ENCODE measurements around the gene EP400.

EP400 gene

GRCh38 chr12:131930510-131930909, 19.2 kb upstream of the EP400 start:
- Histone ChIP-seq H3K4me3 (ENCODE audit: insufficient read depth, low read length, poor library complexity, severe bottlenecking) (peak overlapping the region; percentile 68), H3K9me2 (replicated peaks; ENCODE audit: insufficient read depth, low read length) (no peaks in the 10 kb centered on the region), H3K36me3 (ENCODE audit: low read length) (peaks cover 16% of the 10 kb centered on the region; the same call in 1 of the 2 replicates), H4K20me1 (ENCODE audit: low read depth, low read length) (no peaks in the 10 kb centered on the region; the same call in 1 of the 2 replicates), H3K27ac (ENCODE audit: low read depth, low read length) (peak overlapping the region; percentile 19), H3K27me3 (ENCODE audit: low read length) (no peaks in the 10 kb centered on the region), H3K4me2 (ENCODE audit: low read depth, low read length, poor library complexity, severe bottlenecking) (peak overlapping the region; percentile 85), H3K9me3 (ENCODE audit: insufficient read depth, low read length) (no peaks in the 10 kb centered on the region), H2AFZ (ENCODE audit: low read depth, low read length, severe bottlenecking) (no peak overlapping the region), H3K9ac (ENCODE audit: low read length) (peak overlapping the region; percentile 79), H3F3A (ENCODE audit: insufficient read depth) (no peaks in the 10 kb centered on the region), H3K79me2 (ENCODE audit: insufficient read depth, low read length) (peaks cover 20% of the 10 kb centered on the region)
- TF ChIP-seq EZH2phosphoT487 (conservative IDR thresholded peaks at IDR 0.05; ENCODE audit: low read length) (no peak), CTCF (IDR thresholded peaks at IDR 0.05; ENCODE audit: insufficient read depth, low read length, poor library complexity, severe bottlenecking) (no peak)

- no peaks in the 10 kb centered on the region for H3F3A ChIP-seq (ENCODE audit: insufficient read depth)
- TF ChIP-seq CTCF (IDR thresholded peaks at IDR 0.05; ENCODE audit: insufficient read depth, low read length, poor library complexity, severe bottlenecking) (no peak), EZH2phosphoT487 (conservative IDR thresholded peaks at IDR 0.05; ENCODE audit: low read length) (no peak)
- no peak overlapping the region for H3K9ac ChIP-seq (ENCODE audit: low read length)
- no peaks in the 10 kb centered on the region for H3K9me3 ChIP-seq (ENCODE audit: insufficient read depth, low read length)
- no peaks in the 10 kb centered on the region for H3K9me2 ChIP-seq (replicated peaks; ENCODE audit: insufficient read depth, low read length)
- H3K36me3 ChIP-seq (ENCODE audit: low read length) = peaks cover 16% of the 10 kb centered on the region; the same call in 1 of the 2 replicates
- no peaks in the 10 kb centered on the region for H3K27me3 ChIP-seq (ENCODE audit: low read length)
- H3K4me2 ChIP-seq (ENCODE audit: low read depth, low read length, poor library complexity, severe bottlenecking) = no peak overlapping the region
- H4K20me1 ChIP-seq (ENCODE audit: low read depth, low read length) = no peaks in the 10 kb centered on the region; the same call in 1 of the 2 replicates
- peaks cover 20% of the 10 kb centered on the region for H3K79me2 ChIP-seq (ENCODE audit: insufficient read depth, low read length)
- H3K4me3 ChIP-seq (ENCODE audit: insufficient read depth, low read length, poor library complexity, severe bottlenecking) = no peak overlapping the region
- H3K27ac ChIP-seq (ENCODE audit: low read depth, low read length) = no peak overlapping the region
- no peak overlapping the region for H2AFZ ChIP-seq (ENCODE audit: low read depth, low read length, severe bottlenecking)
Observed at GRCh38 chr12:131933387-131933786, 16.4 kb upstream of the EP400 start.

- Histone ChIP-seq H3K4me3 (ENCODE audit: insufficient read depth, low read length, poor library complexity, severe bottlenecking) (no peak overlapping the region), H3K27ac (ENCODE audit: low read depth, low read length) (no peak overlapping the region), H3K27me3 (ENCODE audit: low read length) (no peaks in the 10 kb centered on the region), H2AFZ (ENCODE audit: low read depth, low read length, severe bottlenecking) (no peak overlapping the region), H4K20me1 (ENCODE audit: low read depth, low read length) (no peaks in the 10 kb centered on the region; the same call in 1 of the 2 replicates), H3K79me2 (ENCODE audit: insufficient read depth, low read length) (peaks cover 16% of the 10 kb centered on the region), H3K4me2 (ENCODE audit: low read depth, low read length, poor library complexity, severe bottlenecking) (no peak overlapping the region), H3K36me3 (ENCODE audit: low read length) (peaks cover 16% of the 10 kb centered on the region; the same call in 1 of the 2 replicates), H3K9me2 (replicated peaks; ENCODE audit: insufficient read depth, low read length) (no peaks in the 10 kb centered on the region), H3F3A (ENCODE audit: insufficient read depth) (no peaks in the 10 kb centered on the region), H3K9ac (ENCODE audit: low read length) (no peak overlapping the region), H3K9me3 (ENCODE audit: insufficient read depth, low read length) (no peaks in the 10 kb centered on the region)
- TF ChIP-seq CTCF (IDR thresholded peaks at IDR 0.05; ENCODE audit: insufficient read depth, low read length, poor library complexity, severe bottlenecking) (no peak), EZH2phosphoT487 (conservative IDR thresholded peaks at IDR 0.05; ENCODE audit: low read length) (no peak)
Observed at GRCh38 chr12:131934535-131934934, 15.2 kb upstream of the EP400 start.
